Adrenal gland (tissue), 12 donors: ENCODE results near the gene TAF3. TPM values are rescaled to one million over a fixed set of nuclear protein-coding genes. Genes with fewer than 3 reads are reported as not detected.

Experiments used
- DNase-seq, 7 donors: peaks; one replicate each; pipeline ENCODE4 v3.0.0-alpha.2; 2019 to 2020
- H3K27ac ChIP-seq, 5 donors: fragments of 200-600 bp; sonication (generic) in 4 of 5; 1 replicate in 3 of 5; 2 replicates in 2 of 5; pipeline versions ENCODE4 v1.5.1 to v1.8.0; 2016 to 2020; ENCODE audit warnings: mild to moderate bottlenecking in 1 of 5
- H3K27me3 ChIP-seq: fragments of 200-600 bp; 2 replicates; pipeline ENCODE4 v1.8.0; 2021
- H3K36me3 ChIP-seq, 2 donors: fragments of 200-600 bp; replicated peaks in 1 of 2; 1 replicate in 1 of 2; 2 replicates in 1 of 2; pipeline versions ENCODE4 v1.5.1 to v1.8.0; 2018 to 2022
- H3K4me1 ChIP-seq, 2 donors: fragments of 200-600 bp; replicated peaks in 1 of 2; 1 replicate in 1 of 2; 2 replicates in 1 of 2; pipeline versions ENCODE4 v1.5.1 to v1.8.0; 2018 to 2021
- H3K4me3 ChIP-seq, 4 donors: fragments of 200-600 bp; sonication (generic) in 3 of 4; one replicate each; pipeline ENCODE4 v1.5.1; 2016 to 2018
- H3K9me3 ChIP-seq, 3 donors: fragments of 200-600 bp; sonication (generic) in 1 of 3; replicated peaks in 1 of 3; 1 replicate in 2 of 3; 2 replicates in 1 of 3; pipeline versions ENCODE4 v1.5.1 to v1.8.0; 2016 to 2021
- POLR2A ChIP-seq, 2 donors: fragments of 450-650 bp; IDR thresholded peaks; one replicate each; pipeline ENCODE4 v1.6.1; 2017; ENCODE audit warnings: antibody characterized with exemption in 2 of 2, mild to moderate bottlenecking in 2 of 2, moderate library complexity in 1 of 2
- WGBS, 4 donors: extraction: QIAGEN DNeasy Blood & Tissue Kit in 2 of 4; methylation state at CpG; one replicate each; pipeline versions ENCODE4 v1.1.5 to v1.1.7; 2013 to 2017; 5-methylcytosine and 5-hydroxymethylcytosine counted together
- intact Hi-C, 2 donors: fragments of 100-400 bp; cut with DNase I; formaldehyde crosslinking; loops; one replicate each; pipeline versions ENCODE4 v1.14.1 to v1.15.0; 2022 to 2023
- polyA plus RNA-seq, 3 donors: library from polyadenylated mRNA; stranded (reverse); fragments of 200-250 nt in 2 of 3; fragments of 350-450 nt in 1 of 3; fragmentation: Illumina TruSeq in 1 of 3; extraction: RNeasy Lipid Tissue Mini Kit (QIAGEN cat#74804) in 1 of 3; gene quantifications; one replicate each; pipeline ENCODE4 v1.2.3, GENCODE V29; 2013 to 2014
- total RNA-seq, 9 donors: library from RNA; depleted of rRNA in 4 of 9; stranded (reverse); fragments of >200 nt in 4 of 9; fragments of 120-200 nt in 1 of 9; fragmentation: NEBNext Ultra II Directional in 1 of 9; extraction: Animal tissue kit (Norgen Biotek cat#: 25700) in 1 of 9; gene quantifications; one replicate each; pipeline versions ENCODE4 v1.1.0 to v1.2.4, GENCODE V29; 2013 to 2023
- TF ChIP-seq, protein P1 (sequence below), 6 experiments: fragments of 450-650 bp in 4 of 6; fragments of 200-600 bp in 2 of 6; sonication (generic) in 1 of 6; IDR thresholded peaks; 1 replicate in 5 of 6; 2 replicates in 1 of 6; pipeline versions ENCODE4 v1.5.1 to v1.8.0; 2016 to 2021; ENCODE audit warnings: antibody characterized with exemption in 6 of 6, mild to moderate bottlenecking in 2 of 6, moderate library complexity in 1 of 6
- donor health status: healthy with polysubstance abuse.
- donor health status: Bipolar disorder and iron deficiency.
- donor health status: DM: yes; HTN: yes; CAD: no.
- donor health status: DM: no; HTN: no; CAD: no.
- donor health status: DM: no; HTN: no; CAD: no.
- donor health status: DM: yes; HTN: yes; CAD: no.

Gene TAF3
- total and polyA plus RNA-seq, 12 donors = 3.5 to 16.6 (median 7.6) TPM

DNA sequence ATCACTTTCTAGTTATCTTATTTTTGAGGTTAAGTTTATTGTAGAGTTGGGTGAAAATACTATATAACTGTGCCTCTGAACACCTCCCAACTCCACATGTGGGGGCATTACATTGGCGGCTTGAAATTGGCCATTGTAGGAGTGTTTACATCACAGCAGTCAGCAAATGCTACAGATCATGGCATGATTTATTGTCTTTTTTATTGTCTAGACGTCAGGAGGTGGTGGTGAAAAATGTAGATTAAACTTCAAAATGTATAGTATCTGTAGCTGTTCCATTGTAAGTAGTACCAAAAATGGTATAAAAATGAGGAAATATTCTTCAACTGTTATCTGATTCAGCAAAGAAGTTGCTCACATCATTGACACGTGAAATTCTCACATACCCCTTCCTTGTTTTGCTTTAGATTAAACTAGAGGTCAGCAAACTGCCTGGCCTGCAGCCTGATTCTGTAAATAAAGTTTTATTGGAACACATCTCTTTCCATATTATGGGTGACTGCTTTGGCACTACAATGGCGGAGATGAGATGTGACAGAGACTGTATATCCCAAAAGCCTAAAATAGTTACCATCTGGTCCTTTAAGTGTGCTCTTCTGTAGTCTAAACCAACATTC lies 35.0 kb downstream of the TAF3 start:
- WGBS, 4 donors = 81 to 86% (median 83%) methylated on average over 4 of the region's 4 CpGs
- no peak for DNase-seq
- intact Hi-C loops = no loop called here

DNA sequence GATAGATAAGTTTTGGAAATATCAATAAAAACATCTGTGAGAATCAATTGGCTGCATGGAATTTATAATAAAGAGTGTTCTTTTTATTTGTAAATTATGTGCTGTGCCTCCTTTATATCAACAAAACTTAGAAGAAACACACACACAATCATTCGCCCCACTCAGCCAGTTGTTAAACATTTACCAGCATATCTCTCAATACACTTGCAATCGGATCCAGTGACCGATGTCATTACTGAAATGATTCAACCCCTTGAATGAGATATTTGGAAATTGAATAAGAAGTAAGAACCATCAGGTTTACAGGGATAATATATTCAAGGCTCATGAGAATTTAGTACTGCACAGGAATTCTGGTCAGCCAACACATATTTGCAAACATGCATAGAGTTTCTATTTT lies 35.6 kb downstream of the TAF3 start:
- WGBS, 4 donors = 90 to 97% (median 93%) methylated on average over 3 of the region's 3 CpGs
- intact Hi-C loops = no loop called here
- Histone ChIP-seq H3K9me3 (no peaks in the 10 kb centered on the region), H3K4me3 (no peak overlapping the region), H3K27ac (no peak overlapping the region), H3K4me1 (peaks cover 0 to 3% of the 10 kb centered on the region in 2 donors), H3K27me3 (no peaks in the 10 kb centered on the region), H3K36me3 (no peaks in the 10 kb centered on the region)
- TF ChIP-seq, protein P1, sequence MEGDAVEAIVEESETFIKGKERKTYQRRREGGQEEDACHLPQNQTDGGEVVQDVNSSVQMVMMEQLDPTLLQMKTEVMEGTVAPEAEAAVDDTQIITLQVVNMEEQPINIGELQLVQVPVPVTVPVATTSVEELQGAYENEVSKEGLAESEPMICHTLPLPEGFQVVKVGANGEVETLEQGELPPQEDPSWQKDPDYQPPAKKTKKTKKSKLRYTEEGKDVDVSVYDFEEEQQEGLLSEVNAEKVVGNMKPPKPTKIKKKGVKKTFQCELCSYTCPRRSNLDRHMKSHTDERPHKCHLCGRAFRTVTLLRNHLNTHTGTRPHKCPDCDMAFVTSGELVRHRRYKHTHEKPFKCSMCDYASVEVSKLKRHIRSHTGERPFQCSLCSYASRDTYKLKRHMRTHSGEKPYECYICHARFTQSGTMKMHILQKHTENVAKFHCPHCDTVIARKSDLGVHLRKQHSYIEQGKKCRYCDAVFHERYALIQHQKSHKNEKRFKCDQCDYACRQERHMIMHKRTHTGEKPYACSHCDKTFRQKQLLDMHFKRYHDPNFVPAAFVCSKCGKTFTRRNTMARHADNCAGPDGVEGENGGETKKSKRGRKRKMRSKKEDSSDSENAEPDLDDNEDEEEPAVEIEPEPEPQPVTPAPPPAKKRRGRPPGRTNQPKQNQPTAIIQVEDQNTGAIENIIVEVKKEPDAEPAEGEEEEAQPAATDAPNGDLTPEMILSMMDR (IDR thresholded peaks at IDR 0.05) = no peak
- no peak for TF ChIP-seq POLR2A (IDR thresholded peaks at IDR 0.05)
- no peak for DNase-seq

More for the DNA sequence above, 35.0 kb downstream of the TAF3 start:
- Histone ChIP-seq H3K4me1 (peaks cover 0 to 3% of the 10 kb centered on the region in 2 donors), H3K36me3 (no peaks in the 10 kb centered on the region), H3K4me3 (no peak overlapping the region), H3K27ac (no peak overlapping the region), H3K27me3 (no peaks in the 10 kb centered on the region), H3K9me3 (no peaks in the 10 kb centered on the region)
- TF ChIP-seq, protein P1 (IDR thresholded peaks at IDR 0.05) = no peak
- TF ChIP-seq POLR2A (IDR thresholded peaks at IDR 0.05) = no peak

DNA sequence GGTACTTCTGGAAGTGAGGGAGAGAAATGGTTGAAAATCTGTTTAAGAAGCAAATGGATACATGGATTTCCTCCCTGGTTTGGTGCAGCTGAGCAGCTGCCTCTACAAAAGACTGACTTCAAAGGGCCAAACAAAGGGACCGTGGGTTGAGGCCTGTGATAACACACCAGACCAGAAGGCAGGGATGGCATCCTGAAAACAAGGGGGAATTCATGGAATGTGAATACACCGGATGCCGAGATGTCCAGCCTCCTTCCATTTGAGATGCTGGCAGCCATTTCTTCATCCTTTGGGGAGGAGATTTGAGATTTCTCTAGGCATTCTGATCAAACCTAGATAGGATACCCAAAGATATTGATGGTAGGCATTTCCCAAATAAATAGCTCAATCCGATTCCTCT lies 36.9 kb downstream of the TAF3 start:
- no peak overlapping the region for H3K27ac ChIP-seq
- 93 to 95% (median 94%) methylated on average over 4 of the region's 4 CpGs for WGBS, 4 donors
- H3K36me3 ChIP-seq = no peaks in the 10 kb centered on the region
- H3K9me3 ChIP-seq = no peaks in the 10 kb centered on the region
- H3K4me1 ChIP-seq = peaks cover 0 to 3% of the 10 kb centered on the region in 2 donors
- no peak overlapping the region for H3K4me3 ChIP-seq
- H3K27me3 ChIP-seq = no peaks in the 10 kb centered on the region
- no peak for DNase-seq
- intact Hi-C loops = no loop called here
- no peak for TF ChIP-seq POLR2A (IDR thresholded peaks at IDR 0.05)
- TF ChIP-seq, protein P1 (IDR thresholded peaks at IDR 0.05) = no peak

DNA sequence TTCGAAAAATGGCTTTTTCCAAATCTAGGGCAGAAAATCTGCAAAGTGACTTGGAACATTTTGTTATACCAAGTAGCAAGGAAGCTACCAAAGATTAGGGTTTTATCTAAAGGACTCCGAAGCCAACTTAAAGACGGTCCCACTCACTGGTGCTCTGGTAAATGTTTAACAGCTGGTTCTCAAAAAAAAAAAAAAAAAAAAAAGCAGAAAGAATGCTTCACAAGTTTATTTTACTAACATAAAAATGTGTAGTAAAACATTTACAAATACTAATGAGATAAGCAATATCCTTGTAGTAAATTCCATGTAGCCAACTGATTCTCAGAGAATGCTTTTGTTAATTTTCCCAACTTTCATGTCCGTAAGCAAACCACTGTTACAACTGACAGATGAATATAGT lies 38.4 kb downstream of the TAF3 start:
- Histone ChIP-seq H3K4me1 (peaks cover 0 to 3% of the 10 kb centered on the region in 2 donors), H3K36me3 (no peaks in the 10 kb centered on the region), H3K9me3 (peaks cover 0 to 3% (median 1%) of the 10 kb centered on the region in 3 donors), H3K27me3 (no peaks in the 10 kb centered on the region), H3K27ac (no peak overlapping the region), H3K4me3 (no peak overlapping the region)
- DNase-seq = no peak
- intact Hi-C loops = no loop called here
- TF ChIP-seq, protein P1 (IDR thresholded peaks at IDR 0.05) = no peak
- TF ChIP-seq POLR2A (IDR thresholded peaks at IDR 0.05) = no peak
- 66 to 75% (median 71%) methylated on average over 3 to 4 of the region's 4 CpGs for WGBS, 4 donors
